Keratinocyte (primary cell): ENCODE data around the gene CPS1.

Experiments used
- CTCF ChIP-seq, 3 experiments: IDR thresholded peaks in 1 of 3; conservative IDR thresholded peaks in 1 of 3; optimal IDR thresholded peaks in 1 of 3; 2 replicates in 2 of 3; 3 replicates in 1 of 3; pipeline versions ENCODE3 to v1.5.1; 2011; ENCODE audit warnings: low read length in 3 of 3, mild to moderate bottlenecking in 3 of 3, moderate library complexity in 2 of 3, control low read depth in 1 of 3, inconsistent platforms in 1 of 3; ENCODE audit not compliant: insufficient read depth in 2 of 3; ENCODE audit errors: extremely low read depth in 1 of 3
- EZH2 ChIP-seq: IDR thresholded peaks from one replicate; pipeline ENCODE4 v1.6.1; 2012; ENCODE audit warnings: inconsistent platforms, mild to moderate bottlenecking, low read length, moderate library complexity

- TF ChIP-seq CTCF (optimal IDR thresholded peaks at IDR 0.05 in 1 of 3, IDR thresholded peaks at IDR 0.05 in 1 of 3, conservative IDR thresholded peaks at IDR 0.05 in 1 of 3; ENCODE audit: extremely low read depth in 1 of 3, insufficient read depth in 2 of 3, low read length in 3 of 3): peak in 2 of 3 experiments; percentile 59 to 69
- no peak for TF ChIP-seq EZH2
These were observed 21.1 kb downstream of the CPS1 start for GRCh38 chr2:210577263-210578071.
